Neural cell (in vitro differentiated cells): ENCODE results near the gene IL18R1. TPM values are rescaled to one million over a fixed set of nuclear protein-coding genes. Genes with fewer than 3 reads are reported as not detected.

ENCODE experiments used
- H2AFZ ChIP-seq: fragments of 200-600, 300-800 bp; sonication (generic), shearing (Covaris generic); 2 replicates; pipeline ENCODE4 v1.6.0; 2014; ENCODE audit warnings: low read depth, mild to moderate bottlenecking, antibody characterized with exemption, low read length, moderate library complexity
- H3F3A ChIP-seq: fragments of 200-600 bp; shearing (Covaris generic); 2 replicates; pipeline ENCODE4 v1.6.1; 2016; ENCODE audit warnings: mild to moderate bottlenecking, moderate library complexity, mixed read lengths, antibody characterized with exemption, low read length; ENCODE audit not compliant: insufficient read depth, poor library complexity, severe bottlenecking
- H3K27ac ChIP-seq: fragments of 200-600, 300-800 bp; sonication (generic), shearing (Covaris generic); 2 replicates; pipeline ENCODE4 v1.5.1; 2014; ENCODE audit warnings: mild to moderate bottlenecking, low read length, moderate library complexity
- H3K27me3 ChIP-seq: fragments of 300-800, 200-600 bp; sonication (generic), shearing (Covaris generic); 2 replicates; pipeline ENCODE4 v1.6.0; 2014; ENCODE audit warnings: mild to moderate bottlenecking, low read depth, low read length, moderate library complexity; ENCODE audit not compliant: insufficient read depth
- H3K36me3 ChIP-seq: fragments of 300-800, 200-600 bp; sonication (generic), shearing (Covaris generic); 2 replicates; pipeline ENCODE4 v1.5.1; 2014; ENCODE audit warnings: mild to moderate bottlenecking, antibody characterized with exemption, low read length, moderate library complexity; ENCODE audit not compliant: insufficient read depth
- H3K4me2 ChIP-seq: fragments of 300-800, 200-600 bp; sonication (generic), shearing (Covaris generic); 2 replicates; pipeline ENCODE4 v1.6.0; 2014; ENCODE audit warnings: mild to moderate bottlenecking, low read length
- H3K4me3 ChIP-seq: fragments of 300-800, 200-600 bp; sonication (generic), shearing (Covaris generic); 2 replicates; pipeline ENCODE4 v1.5.1; 2014; ENCODE audit warnings: mild to moderate bottlenecking, low read length, moderate library complexity
- H3K79me2 ChIP-seq: fragments of 200-600 bp; shearing (Covaris generic); replicated peaks from 2 replicates; pipeline ENCODE4 v1.6.0; 2014; ENCODE audit warnings: mild to moderate bottlenecking, low read length, moderate library complexity; ENCODE audit not compliant: insufficient read depth
- H3K9ac ChIP-seq: fragments of 300-800, 200-600 bp; sonication (generic), shearing (Covaris generic); 2 replicates; pipeline ENCODE4 v1.6.1; 2016; ENCODE audit warnings: mild to moderate bottlenecking, low read length, mixed read lengths
- H3K9me2 ChIP-seq: fragments of 200-600 bp; shearing (Covaris generic); 2 replicates; pipeline ENCODE4 v1.6.1; 2016; ENCODE audit warnings: mild to moderate bottlenecking, low read length, mixed read lengths; ENCODE audit not compliant: insufficient read depth
- H3K9me3 ChIP-seq: fragments of 200-600, 300-800 bp; sonication (generic), shearing (Covaris generic); 2 replicates; pipeline ENCODE4 v1.6.1; 2016; ENCODE audit warnings: mild to moderate bottlenecking, mixed run types, low read length, moderate library complexity, mixed read lengths
- H4K20me1 ChIP-seq: fragments of 200-600 bp; shearing (Covaris generic); 2 replicates; pipeline ENCODE4 v1.6.1; 2016; ENCODE audit warnings: mild to moderate bottlenecking, mixed run types; ENCODE audit not compliant: insufficient read depth
- CTCF ChIP-seq: fragments of 450-650 bp; IDR thresholded peaks from 2 replicates; pipeline ENCODE4 v1.5.1; 2014; ENCODE audit warnings: antibody characterized with exemption, mild to moderate bottlenecking, moderate library complexity; ENCODE audit not compliant: poor library complexity, severe bottlenecking
- EP300 ChIP-seq: fragments of 450-650 bp; conservative IDR thresholded peaks from 2 replicates; pipeline ENCODE4 v1.6.1; 2014; ENCODE audit warnings: antibody characterized with exemption, mild to moderate bottlenecking, moderate library complexity; ENCODE audit not compliant: poor library complexity, severe bottlenecking
- EZH2 ChIP-seq: fragments of 200-600, 300-800 bp; shearing (Covaris generic), sonication (generic); IDR thresholded peaks from 2 replicates; pipeline ENCODE4 v1.6.1; 2014; ENCODE audit warnings: antibody characterized with exemption, low read length, borderline replicate concordance, mild to moderate bottlenecking; ENCODE audit not compliant: insufficient read depth, poor library complexity, severe bottlenecking
- MXI1 ChIP-seq: fragments of 450-650 bp; conservative IDR thresholded peaks from 2 replicates; pipeline ENCODE4 v1.6.1; 2014; ENCODE audit warnings: antibody characterized with exemption, mild to moderate bottlenecking; ENCODE audit not compliant: poor library complexity, severe bottlenecking
- POLR2AphosphoS5 ChIP-seq: IDR thresholded peaks from 2 replicates; pipeline ENCODE4 v1.6.1; 2012
- RAD21 ChIP-seq: fragments of 450-650 bp; conservative IDR thresholded peaks from 2 replicates; pipeline ENCODE4 v1.6.1; 2014; ENCODE audit warnings: antibody characterized with exemption, mild to moderate bottlenecking, moderate library complexity
- REST ChIP-seq: IDR thresholded peaks from 2 replicates; pipeline ENCODE4 v1.6.1; 2012; ENCODE audit warnings: borderline replicate concordance
- SMC3 ChIP-seq: fragments of 450-650 bp; conservative IDR thresholded peaks from 2 replicates; pipeline ENCODE4 v1.6.1; 2014; ENCODE audit warnings: antibody characterized with exemption, mild to moderate bottlenecking, moderate library complexity; ENCODE audit not compliant: poor library complexity
- TAF1 ChIP-seq: IDR thresholded peaks from 2 replicates; pipeline ENCODE4 v1.6.1; 2012; ENCODE audit warnings: low read depth
- polyA plus RNA-seq: library from polyadenylated mRNA; depleted of rRNA; stranded (reverse); fragments of >200 nt; gene quantifications from 2 replicates; pipeline ENCODE4 v1.2.3, GENCODE V29; 2014

IL18R1 gene
- polyA plus RNA-seq, 1 donor from 2014 or later, result 0.09 TPM

GRCh38 chr2:102369866-102370265 lies 14.3 kb downstream of the IL18R1 start:
- Histone ChIP-seq H3K4me3 (no peak overlapping the region), H3K27me3 (no peaks in the 10 kb centered on the region), H3K9ac (no peak overlapping the region), H3K9me3 (no peaks in the 10 kb centered on the region), H2AFZ (no peak overlapping the region), H3K36me3 (no peaks in the 10 kb centered on the region), H3K79me2 (no peaks in the 10 kb centered on the region), H3K4me2 (no peak overlapping the region), H3K27ac (no peak overlapping the region), H3F3A (no peaks in the 10 kb centered on the region), H3K9me2 (no peaks in the 10 kb centered on the region), H4K20me1 (no peaks in the 10 kb centered on the region)
- TF ChIP-seq POLR2AphosphoS5 (no peak), TAF1 (no peak), MXI1 (no peak), EP300 (no peak), CTCF (no peak), RAD21 (no peak), SMC3 (no peak), REST (no peak)

GRCh38 chr2:102376052-102376591 lies 20.5 kb downstream of the IL18R1 start:
- no peak overlapping the region for H2AFZ ChIP-seq
- no peaks in the 10 kb centered on the region for H4K20me1 ChIP-seq
- no peaks in the 10 kb centered on the region for H3F3A ChIP-seq
- no peak overlapping the region for H3K27ac ChIP-seq
- H3K9ac ChIP-seq, result no peak overlapping the region
- no peaks in the 10 kb centered on the region for H3K79me2 ChIP-seq
- H3K9me3 ChIP-seq, result no peaks in the 10 kb centered on the region
- no peaks in the 10 kb centered on the region for H3K27me3 ChIP-seq
- no peaks in the 10 kb centered on the region for H3K36me3 ChIP-seq
- TF ChIP-seq EP300 (no peak), RAD21 (no peak), EZH2 (no peak), SMC3 (no peak), REST (no peak), TAF1 (no peak), MXI1 (no peak), POLR2AphosphoS5 (no peak)
- H3K4me2 ChIP-seq, result no peak overlapping the region
- no peaks in the 10 kb centered on the region for H3K9me2 ChIP-seq
- no peak overlapping the region for H3K4me3 ChIP-seq
